HepG2 (cell line): Measurements from ENCODE around the gene WBP1. TPM values are rescaled to one million over a fixed set of nuclear protein-coding genes. Genes with fewer than 3 reads are reported as not detected.

Source experiments
- ARNT ChIP-seq: fragments of 450-650 bp; IDR thresholded peaks from 2 replicates; pipeline ENCODE4 v1.6.1; 2017
- ASH2L ChIP-seq: fragments of 300-600, 200-600 bp; sonication (generic); IDR thresholded peaks from 2 replicates; pipeline ENCODE4 v1.7.0; 2017; ENCODE audit warnings: low read depth, mild to moderate bottlenecking, moderate library complexity, mixed read lengths, low read length; ENCODE audit not compliant: insufficient read length
- ATF1 ChIP-seq: IDR thresholded peaks from 2 replicates; pipeline ENCODE4 v1.6.1; 2016; ENCODE audit warnings: mild to moderate bottlenecking, control low read depth
- HOXA5 ChIP-seq: sonication (generic); formaldehyde crosslinking; IDR thresholded peaks from 2 replicates; pipeline ENCODE4 v1.4.0; 2020; ENCODE audit warnings: missing genetic modification reagents
- MEIS2 ChIP-seq: sonication (generic); formaldehyde crosslinking; IDR thresholded peaks from 2 replicates; pipeline ENCODE4 v1.9.0; 2021; ENCODE audit warnings: mild to moderate bottlenecking, missing genetic modification reagents
- SMAD1 ChIP-seq: sonication (generic); formaldehyde crosslinking; IDR thresholded peaks from 2 replicates; pipeline ENCODE4 v1.4.0; 2020; ENCODE audit warnings: missing genetic modification reagents, low read depth, mild to moderate bottlenecking, borderline replicate concordance
- SOX13 ChIP-seq, 3 experiments: fragments of 450-650 bp in 1 of 3; sonication (generic) in 1 of 3; formaldehyde crosslinking in 1 of 3; IDR thresholded peaks in 2 of 3; conservative IDR thresholded peaks in 1 of 3; 2 replicates each; pipeline versions ENCODE4 v1.5.0 to v1.6.1; 2016 to 2020; ENCODE audit warnings: antibody characterized with exemption in 1 of 3, mild to moderate bottlenecking in 1 of 3, missing compliant biosample characterization in 1 of 3, missing genetic modification reagents in 1 of 3, moderate library complexity in 1 of 3
- SP5 ChIP-seq: IDR thresholded peaks from 2 replicates; pipeline ENCODE4 v1.6.1; 2016; ENCODE audit warnings: low read depth, borderline replicate concordance
- ZBTB1 ChIP-seq: sonication (generic); formaldehyde crosslinking; IDR thresholded peaks from 2 replicates; pipeline ENCODE4 v1.4.0; 2020; ENCODE audit warnings: missing genetic modification reagents, borderline replicate concordance
- ZC3H4 ChIP-seq: sonication (generic); formaldehyde crosslinking; IDR thresholded peaks from 2 replicates; pipeline ENCODE4 v1.4.0; 2020; ENCODE audit warnings: missing genetic modification reagents, borderline replicate concordance
- ZNF354B ChIP-seq: sonication (generic); formaldehyde crosslinking; IDR thresholded peaks from 2 replicates; pipeline ENCODE4 v1.8.0; 2022; ENCODE audit warnings: mild to moderate bottlenecking, missing genetic modification reagents
- ZNF44 ChIP-seq: sonication (generic); formaldehyde crosslinking; IDR thresholded peaks from 2 replicates; pipeline ENCODE4 v1.5.1; 2020; ENCODE audit warnings: mild to moderate bottlenecking, missing genetic modification reagents
- ZNF451 ChIP-seq: sonication (generic); formaldehyde crosslinking; IDR thresholded peaks from 2 replicates; pipeline ENCODE4 v1.5.0; 2020; ENCODE audit warnings: mild to moderate bottlenecking, missing genetic modification reagents
- ZNF724P ChIP-seq: sonication (generic); formaldehyde crosslinking; IDR thresholded peaks from 2 replicates; pipeline ENCODE4 v1.8.0; 2022; ENCODE audit warnings: missing genetic modification reagents, borderline replicate concordance
- ZSCAN9 ChIP-seq: IDR thresholded peaks from 2 replicates; pipeline ENCODE4 v1.6.1; 2016; ENCODE audit warnings: borderline replicate concordance
- polyA plus RNA-seq, 8 experiments: library from polyadenylated mRNA; depleted of rRNA in 3 of 8; stranded (reverse) in 7 of 8; unstranded in 1 of 8; fragments of >200 nt; fragmentation: Illumina TruSeq in 4 of 8; extraction: Trizol in 4 of 8; gene quantifications; 2 replicates each; pipeline versions ENCODE4 v1.2.1 to v1.2.3, GENCODE V29; 2011 to 2016; ENCODE audit warnings: low read depth in 4 of 8, missing spikeins in 1 of 8, mixed read lengths in 1 of 8; ENCODE audit not compliant: insufficient read depth in 1 of 8
- total RNA-seq, 5 experiments: library from RNA; depleted of rRNA; stranded (reverse); fragments of >200 nt; fragmentation: Illumina TruSeq; extraction: Trizol; gene quantifications; 2 replicates each; pipeline ENCODE4 v1.2.3, GENCODE V29; 2016; ENCODE audit warnings: low read depth in 1 of 5
- TF ChIP-seq, protein P1 (sequence below): sonication (generic); formaldehyde crosslinking; conservative IDR thresholded peaks from 2 replicates; pipeline ENCODE4 v1.8.0; 2022; ENCODE audit warnings: low read depth, missing genetic modification reagents
- TF ChIP-seq, protein P2 (sequence below), 2 experiments: sonication (generic) in 1 of 2; formaldehyde crosslinking in 1 of 2; IDR thresholded peaks; 2 replicates each; pipeline versions ENCODE4 v1.6.1 to v1.9.0; 2014 to 2022; ENCODE audit warnings: antibody characterized with exemption in 1 of 2, borderline replicate concordance in 1 of 2, inconsistent platforms in 1 of 2, low read depth in 1 of 2, missing genetic modification reagents in 1 of 2
- TF ChIP-seq, protein P3 (sequence below): sonication (generic); formaldehyde crosslinking; IDR thresholded peaks from 2 replicates; pipeline ENCODE4 v1.5.0; 2020; ENCODE audit warnings: mild to moderate bottlenecking, low read depth, missing genetic modification reagents, borderline replicate concordance
- TF ChIP-seq, protein P4 (sequence below): sonication (generic); formaldehyde crosslinking; IDR thresholded peaks from 2 replicates; pipeline ENCODE4 v1.4.0; 2020; ENCODE audit warnings: missing genetic modification reagents

WBP1 gene
- total and polyA plus RNA-seq, 2 of the 13 experiments (the other 11 are each of a cell fraction or from before 2014, with no cell fraction given), result 38.8 to 85.7 TPM

DNA sequence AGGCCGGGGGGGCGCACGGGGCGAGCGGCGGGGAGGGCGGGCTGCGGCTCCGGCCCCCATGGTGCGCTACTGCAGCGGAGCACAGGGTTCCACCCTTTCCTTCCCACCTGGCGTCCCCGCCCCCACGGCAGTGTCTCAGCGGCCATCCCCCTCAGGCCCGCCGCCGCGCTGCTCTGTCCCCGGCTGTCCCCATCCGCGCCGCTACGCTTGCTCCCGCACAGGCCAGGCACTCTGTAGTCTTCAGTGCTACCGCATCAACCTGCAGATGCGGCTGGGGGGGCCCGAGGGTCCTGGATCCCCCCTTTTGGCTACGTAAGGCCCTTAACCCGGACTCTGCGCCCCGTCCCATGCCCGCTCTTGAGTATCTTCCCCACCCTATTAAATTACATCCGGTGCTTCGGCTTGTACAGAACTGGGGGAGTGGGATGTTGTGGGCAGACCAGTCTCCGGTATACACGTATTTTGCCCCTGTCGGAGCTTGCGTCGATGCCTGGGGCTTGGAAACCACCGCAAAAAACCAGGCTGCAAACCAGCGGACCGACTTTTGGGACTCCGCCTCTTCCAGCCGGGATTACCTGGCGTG, 598 bp upstream of the WBP1 start (continued):
- TF ChIP-seq ZNF354B (peak; percentile 89), MEIS2 (peak; percentile 93), ATF1 (CRISPR knock-in tag) (no peak), ZSCAN9 (CRISPR knock-in tag) (peak; percentile 76), ZNF44 (CRISPR knock-in tag) (no peak), SOX13 (IDR thresholded peaks at IDR 0.05) (no peak; the same call in 1 of the 2 replicates), SOX13 (CRISPR knock-in tag; conservative IDR thresholded peaks at IDR 0.05 in 1 of 2, IDR thresholded peaks at IDR 0.05 in 1 of 2) (peak; percentile 16 to 95; a peak in 1 of 4 replicates), ZNF724P (CRISPR knock-in tag) (no peak), SP5 (CRISPR knock-in tag) (peak; percentile 66), ASH2L (peak; percentile 88), HOXA5 (CRISPR knock-in tag) (no peak), ZBTB1 (peak; percentile 30; the same call in 1 of the 2 replicates), ARNT (no peak), ZC3H4 (CRISPR knock-in tag) (peak; percentile 62; the same call in 1 of the 2 replicates), ZNF451 (CRISPR knock-in tag) (peak; percentile 38; the same call in 1 of the 2 replicates), SMAD1 (CRISPR knock-in tag) (no peak)
- TF ChIP-seq, protein P1, sequence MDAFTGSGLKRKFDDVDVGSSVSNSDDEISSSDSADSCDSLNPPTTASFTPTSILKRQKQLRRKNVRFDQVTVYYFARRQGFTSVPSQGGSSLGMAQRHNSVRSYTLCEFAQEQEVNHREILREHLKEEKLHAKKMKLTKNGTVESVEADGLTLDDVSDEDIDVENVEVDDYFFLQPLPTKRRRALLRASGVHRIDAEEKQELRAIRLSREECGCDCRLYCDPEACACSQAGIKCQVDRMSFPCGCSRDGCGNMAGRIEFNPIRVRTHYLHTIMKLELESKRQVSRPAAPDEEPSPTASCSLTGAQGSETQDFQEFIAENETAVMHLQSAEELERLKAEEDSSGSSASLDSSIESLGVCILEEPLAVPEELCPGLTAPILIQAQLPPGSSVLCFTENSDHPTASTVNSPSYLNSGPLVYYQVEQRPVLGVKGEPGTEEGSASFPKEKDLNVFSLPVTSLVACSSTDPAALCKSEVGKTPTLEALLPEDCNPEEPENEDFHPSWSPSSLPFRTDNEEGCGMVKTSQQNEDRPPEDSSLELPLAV (CRISPR knock-in tag), result no peak
- TF ChIP-seq, protein P2, sequence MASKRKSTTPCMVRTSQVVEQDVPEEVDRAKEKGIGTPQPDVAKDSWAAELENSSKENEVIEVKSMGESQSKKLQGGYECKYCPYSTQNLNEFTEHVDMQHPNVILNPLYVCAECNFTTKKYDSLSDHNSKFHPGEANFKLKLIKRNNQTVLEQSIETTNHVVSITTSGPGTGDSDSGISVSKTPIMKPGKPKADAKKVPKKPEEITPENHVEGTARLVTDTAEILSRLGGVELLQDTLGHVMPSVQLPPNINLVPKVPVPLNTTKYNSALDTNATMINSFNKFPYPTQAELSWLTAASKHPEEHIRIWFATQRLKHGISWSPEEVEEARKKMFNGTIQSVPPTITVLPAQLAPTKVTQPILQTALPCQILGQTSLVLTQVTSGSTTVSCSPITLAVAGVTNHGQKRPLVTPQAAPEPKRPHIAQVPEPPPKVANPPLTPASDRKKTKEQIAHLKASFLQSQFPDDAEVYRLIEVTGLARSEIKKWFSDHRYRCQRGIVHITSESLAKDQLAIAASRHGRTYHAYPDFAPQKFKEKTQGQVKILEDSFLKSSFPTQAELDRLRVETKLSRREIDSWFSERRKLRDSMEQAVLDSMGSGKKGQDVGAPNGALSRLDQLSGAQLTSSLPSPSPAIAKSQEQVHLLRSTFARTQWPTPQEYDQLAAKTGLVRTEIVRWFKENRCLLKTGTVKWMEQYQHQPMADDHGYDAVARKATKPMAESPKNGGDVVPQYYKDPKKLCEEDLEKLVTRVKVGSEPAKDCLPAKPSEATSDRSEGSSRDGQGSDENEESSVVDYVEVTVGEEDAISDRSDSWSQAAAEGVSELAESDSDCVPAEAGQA (IDR thresholded peaks at IDR 0.05; ENCODE audit: low read depth), result no peak; the same call in 1 of the 2 replicates
- TF ChIP-seq, protein P2 (CRISPR knock-in tag; IDR thresholded peaks at IDR 0.05; ENCODE audit: borderline replicate concordance), result peak; percentile 61; the same call in 1 of the 2 replicates
- TF ChIP-seq, protein P3, sequence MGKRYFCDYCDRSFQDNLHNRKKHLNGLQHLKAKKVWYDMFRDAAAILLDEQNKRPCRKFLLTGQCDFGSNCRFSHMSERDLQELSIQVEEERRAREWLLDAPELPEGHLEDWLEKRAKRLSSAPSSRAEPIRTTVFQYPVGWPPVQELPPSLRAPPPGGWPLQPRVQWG (CRISPR knock-in tag), result no peak
- TF ChIP-seq, protein P4, sequence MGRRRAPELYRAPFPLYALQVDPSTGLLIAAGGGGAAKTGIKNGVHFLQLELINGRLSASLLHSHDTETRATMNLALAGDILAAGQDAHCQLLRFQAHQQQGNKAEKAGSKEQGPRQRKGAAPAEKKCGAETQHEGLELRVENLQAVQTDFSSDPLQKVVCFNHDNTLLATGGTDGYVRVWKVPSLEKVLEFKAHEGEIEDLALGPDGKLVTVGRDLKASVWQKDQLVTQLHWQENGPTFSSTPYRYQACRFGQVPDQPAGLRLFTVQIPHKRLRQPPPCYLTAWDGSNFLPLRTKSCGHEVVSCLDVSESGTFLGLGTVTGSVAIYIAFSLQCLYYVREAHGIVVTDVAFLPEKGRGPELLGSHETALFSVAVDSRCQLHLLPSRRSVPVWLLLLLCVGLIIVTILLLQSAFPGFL (CRISPR knock-in tag), result peak; percentile 31; the same call in 1 of the 2 replicates
